HG03558 (cell line): Measurements from ENCODE around the gene ZC3H18.

Experiments used
- ATAC-seq: cut with Tn5 transposase; IDR thresholded peaks from one replicate; pipeline ENCODE4 v1.9.1; 2021; ENCODE audit warnings: moderate number of reproducible peaks; ENCODE audit not compliant: unreplicated experiment; ENCODE audit errors: extremely low read depth

Gene ZC3H18

GRCh38 chr16:88532434-88533241 is 37.6 kb upstream of the ZC3H18 start:
- ATAC-seq, result no peak

- no peak for ATAC-seq
Measured at GRCh38 chr16:88533381-88533917, 36.8 kb upstream of the ZC3H18 start.

GRCh38 chr16:88533932-88534637 is 36.1 kb upstream of the ZC3H18 start:
- ATAC-seq, result no peak

GRCh38 chr16:88534638-88535190 is 35.5 kb upstream of the ZC3H18 start:
- ATAC-seq, result no peak

- ATAC-seq, result no peak
Measured at GRCh38 chr16:88535191-88535856, 34.9 kb upstream of the ZC3H18 start.

- no peak for ATAC-seq
Measured at GRCh38 chr16:88535857-88536222, 34.4 kb upstream of the ZC3H18 start.

GRCh38 chr16:88536510-88536909 is 33.7 kb upstream of the ZC3H18 start:
- ATAC-seq, result no peak

- no peak for ATAC-seq
Measured at GRCh38 chr16:88536971-88537751, 33.0 kb upstream of the ZC3H18 start.

- ATAC-seq, result no peak
Measured at GRCh38 chr16:88537859-88538258, 32.3 kb upstream of the ZC3H18 start.

GRCh38 chr16:88538366-88539060 is 31.7 kb upstream of the ZC3H18 start:
- ATAC-seq, result no peak

- no peak for ATAC-seq
Measured at GRCh38 chr16:88539261-88539651, 30.9 kb upstream of the ZC3H18 start.

- no peak for ATAC-seq
Measured at GRCh38 chr16:88539652-88540345, 30.4 kb upstream of the ZC3H18 start.

GRCh38 chr16:88540346-88540977 is 29.7 kb upstream of the ZC3H18 start:
- ATAC-seq, result no peak

- ATAC-seq, result no peak
Measured at GRCh38 chr16:88541831-88542616, 28.2 kb upstream of the ZC3H18 start.

GRCh38 chr16:88543230-88543813 is 26.9 kb upstream of the ZC3H18 start:
- no peak for ATAC-seq

- no peak for ATAC-seq
Measured at GRCh38 chr16:88545781-88546180, 24.4 kb upstream of the ZC3H18 start.
